Measurements from ENCODE around the gene CDIP1.

DNA sequence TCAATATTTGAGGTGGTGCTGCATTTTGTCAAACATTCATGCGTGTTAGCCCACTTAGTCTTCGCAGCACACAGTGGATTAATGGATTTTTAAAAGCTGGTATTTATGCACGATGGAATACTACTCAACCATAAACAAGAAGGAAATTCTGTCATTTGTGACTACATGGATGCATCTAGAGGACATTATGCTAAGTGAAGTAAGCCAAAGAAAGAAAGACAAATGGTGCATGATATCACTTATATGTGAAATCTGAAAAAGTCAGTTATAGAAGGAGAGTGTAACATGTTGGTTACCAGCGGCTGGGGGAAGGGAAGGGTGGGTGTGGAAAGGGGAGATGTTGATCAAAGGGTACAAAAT, 39.4 kb downstream of the CDIP1 start:
- TF ChIP-seq CTCF (conservative IDR thresholded peaks at IDR 0.05; ENCODE audit: low read length): no peak
- TF ChIP-seq EZH2phosphoT487 (IDR thresholded peaks at IDR 0.05; ENCODE audit: borderline replicate concordance, low read depth, low read length): no peak

Data from OCI-LY7 (cell line).